CD4-positive, alpha-beta T cell treated with Interleukin-10 for 1 hour (primary cell): Measurements from ENCODE around the gene ALDH8A1.

Experiments used
- DNase-seq: peaks from one replicate; pipeline ENCODE4 v3.0.0-alpha.2; 2020

The ALDH8A1 gene

GRCh38 chr6:134949927-134950326 is at the start of gene ALDH8A1:
ALDH8A1 (minus strand) TSS chr6:134950101; CDS start chr6:134950053, 48 bp downstream.
- DNase-seq: no peak

- DNase-seq: no peak
Measured at GRCh38 chr6:134999107-134999506, 49.2 kb upstream of the ALDH8A1 start.

GRCh38 chr6:134997133-134997995 is 47.5 kb upstream of the ALDH8A1 start:
- no peak for DNase-seq

- DNase-seq: no peak
Measured at GRCh38 chr6:134995536-134995935, 45.6 kb upstream of the ALDH8A1 start.

- no peak for DNase-seq
Measured at GRCh38 chr6:134994431-134994830, 44.5 kb upstream of the ALDH8A1 start.

GRCh38 chr6:134992155-134992554 is 42.3 kb upstream of the ALDH8A1 start:
- DNase-seq: no peak

- no peak for DNase-seq
Measured at GRCh38 chr6:134990262-134990661, 40.4 kb upstream of the ALDH8A1 start.

GRCh38 chr6:134984821-134985220 is 34.9 kb upstream of the ALDH8A1 start:
- DNase-seq: no peak

GRCh38 chr6:134983823-134984222 is 33.9 kb upstream of the ALDH8A1 start:
- DNase-seq: no peak

- no peak for DNase-seq
Measured at GRCh38 chr6:134982161-134982560, 32.3 kb upstream of the ALDH8A1 start.

GRCh38 chr6:134980846-134981245 is 30.9 kb upstream of the ALDH8A1 start:
- DNase-seq: no peak

- no peak for DNase-seq
Measured at GRCh38 chr6:134979142-134979541, 29.2 kb upstream of the ALDH8A1 start.

GRCh38 chr6:134974370-134974769 is 24.5 kb upstream of the ALDH8A1 start:
- no peak for DNase-seq

GRCh38 chr6:134967711-134968110 is 17.8 kb upstream of the ALDH8A1 start:
- no peak for DNase-seq

GRCh38 chr6:134964451-134965203 is 14.7 kb upstream of the ALDH8A1 start:
- no peak for DNase-seq

GRCh38 chr6:134962421-134962820 is 12.5 kb upstream of the ALDH8A1 start:
- DNase-seq: no peak

GRCh38 chr6:134961366-134961765 is 11.5 kb upstream of the ALDH8A1 start:
- no peak for DNase-seq

- DNase-seq: no peak
Measured at GRCh38 chr6:134959603-134960002, 9.7 kb upstream of the ALDH8A1 start.

- no peak for DNase-seq
Measured at GRCh38 chr6:134956676-134957075, 6.8 kb upstream of the ALDH8A1 start.

- no peak for DNase-seq
Measured at GRCh38 chr6:134956032-134956431, 6.1 kb upstream of the ALDH8A1 start.

- no peak for DNase-seq
Measured at GRCh38 chr6:134954272-134955000, 4.5 kb upstream of the ALDH8A1 start.

GRCh38 chr6:134951494-134952263 is 1.8 kb upstream of the ALDH8A1 start:
- no peak for DNase-seq

- no peak for DNase-seq
Measured at GRCh38 chr6:134950482-134950881, 581 bp upstream of the ALDH8A1 start.
